NCI-H526 treated with DMSO at 0.1 percent for 48 hours (cell line): ENCODE measurements around the gene C10orf53.
A peak's percentile ranks its signal among the peaks of the same experiment; 100 is the strongest.
"Not testable (repeated sequence)": the region's sequence is repeated elsewhere in the genome, so short reads cannot be mapped to it uniquely, and the experiment has no call there.

Source experiments
- DNase-seq: peaks from one replicate; lab custom pipeline; 2025; lab: John Stamatoyannopoulos, UW

Gene C10orf53

GRCh38 chr10:49652421-49653272 is 26.8 kb upstream of the C10orf53 start:
- DNase-seq: peak; percentile 44

- DNase-seq: no peak
Observed at GRCh38 chr10:49653273-49653929, 26.1 kb upstream of the C10orf53 start.

- no peak for DNase-seq
Observed at GRCh38 chr10:49654036-49654693, 25.3 kb upstream of the C10orf53 start.

- no peak for DNase-seq
Observed at GRCh38 chr10:49655099-49655498, 24.4 kb upstream of the C10orf53 start.

- DNase-seq: no peak
Observed at GRCh38 chr10:49656845-49657493, 22.5 kb upstream of the C10orf53 start.

- no peak for DNase-seq
Observed at GRCh38 chr10:49657606-49658005, 21.8 kb upstream of the C10orf53 start.

GRCh38 chr10:49661140-49661856 is 18.2 kb upstream of the C10orf53 start:
- no peak for DNase-seq

GRCh38 chr10:49662169-49662830 is 17.2 kb upstream of the C10orf53 start:
- DNase-seq: no peak

- DNase-seq: no peak
Observed at GRCh38 chr10:49663596-49663995, 15.9 kb upstream of the C10orf53 start.

- DNase-seq: no peak
Observed at GRCh38 chr10:49664006-49664841, 15.2 kb upstream of the C10orf53 start.

GRCh38 chr10:49664842-49665355 is 14.6 kb upstream of the C10orf53 start:
- no peak for DNase-seq

- no peak for DNase-seq
Observed at GRCh38 chr10:49666054-49666615, 13.3 kb upstream of the C10orf53 start.

GRCh38 chr10:49666685-49667084 is 12.8 kb upstream of the C10orf53 start:
- no peak for DNase-seq

GRCh38 chr10:49667991-49668390 is 11.5 kb upstream of the C10orf53 start:
- no peak for DNase-seq

GRCh38 chr10:49668684-49669083 is 10.8 kb upstream of the C10orf53 start:
- no peak for DNase-seq

- DNase-seq: no peak
Observed at GRCh38 chr10:49678827-49679479, 498 bp upstream of the C10orf53 start.

- DNase-seq: not testable (repeated sequence)
Observed at GRCh38 chr10:49682449-49682848, 3.0 kb downstream of the C10orf53 start.

GRCh38 chr10:49682879-49683278 is 3.4 kb downstream of the C10orf53 start:
- no peak for DNase-seq

- DNase-seq: no peak
Observed at GRCh38 chr10:49686651-49687050, 7.2 kb downstream of the C10orf53 start.
